HepG2 (cell line): Measurements from ENCODE around the gene VPS13D. TPM values are rescaled to one million over a fixed set of nuclear protein-coding genes. Genes with fewer than 3 reads are reported as not detected.
A peak's percentile ranks its signal among the peaks of the same experiment; 100 is the strongest.

Source experiments
- CEBPG ChIP-seq: IDR thresholded peaks from 2 replicates; pipeline ENCODE4 v1.6.1; 2016
- DR1 ChIP-seq: sonication (generic); formaldehyde crosslinking; IDR thresholded peaks from 2 replicates; pipeline ENCODE4 v1.8.0; 2021; ENCODE audit warnings: mild to moderate bottlenecking, missing genetic modification reagents, inconsistent platforms
- HCFC1 ChIP-seq: fragments of 150-350 bp; IDR thresholded peaks from 2 replicates; pipeline ENCODE4 v1.6.1; 2014; ENCODE audit warnings: low read depth, low read length
- HNF4A ChIP-seq: sonication (generic); formaldehyde crosslinking; IDR thresholded peaks from 2 replicates; pipeline ENCODE4 v1.4.0; 2020; ENCODE audit warnings: missing genetic modification reagents
- HNRNPK ChIP-seq: fragments of 200-400 bp; formaldehyde crosslinking; IDR thresholded peaks from 2 replicates; pipeline ENCODE4 v1.6.1; 2018; ENCODE audit warnings: low read length, low read depth, moderate library complexity, mild to moderate bottlenecking; ENCODE audit not compliant: poor library complexity, severe bottlenecking
- KLF12 ChIP-seq: sonication (generic); formaldehyde crosslinking; IDR thresholded peaks from 2 replicates; pipeline ENCODE4 v1.4.0; 2020; ENCODE audit warnings: missing genetic modification reagents, borderline replicate concordance
- MED1 ChIP-seq: sonication (generic); formaldehyde crosslinking; IDR thresholded peaks from 2 replicates; pipeline ENCODE4 v1.4.0; 2020; ENCODE audit warnings: missing genetic modification reagents
- NCOA2 ChIP-seq: sonication (generic); formaldehyde crosslinking; IDR thresholded peaks from 2 replicates; pipeline ENCODE4 v1.8.0; 2022; ENCODE audit warnings: inconsistent platforms
- POLR2G ChIP-seq: fragments of 200-400 bp; formaldehyde crosslinking; IDR thresholded peaks from 2 replicates; pipeline ENCODE4 v1.6.1; 2018; ENCODE audit warnings: mild to moderate bottlenecking, low read depth, low read length, moderate library complexity
- SOX5 ChIP-seq: IDR thresholded peaks from 2 replicates; pipeline ENCODE4 v1.6.1; 2016; ENCODE audit warnings: borderline replicate concordance
- TCF7 ChIP-seq: sonication (generic); IDR thresholded peaks from 2 replicates; pipeline ENCODE4 v1.6.1; 2016; ENCODE audit warnings: antibody characterized with exemption, low read depth
- TRIM24 ChIP-seq: sonication (generic); formaldehyde crosslinking; IDR thresholded peaks from 2 replicates; pipeline ENCODE4 v1.8.0; 2022; ENCODE audit warnings: mild to moderate bottlenecking, missing genetic modification reagents
- ZBTB39 ChIP-seq: sonication (generic); formaldehyde crosslinking; IDR thresholded peaks from 2 replicates; pipeline ENCODE4 v1.5.0; 2020; ENCODE audit warnings: missing genetic modification reagents
- ZHX1 ChIP-seq: sonication (generic); formaldehyde crosslinking; IDR thresholded peaks from 2 replicates; pipeline ENCODE4 v1.8.1; 2022; ENCODE audit warnings: low read depth, mild to moderate bottlenecking, missing genetic modification reagents
- ZNF17 ChIP-seq: sonication (generic); formaldehyde crosslinking; IDR thresholded peaks from 2 replicates; pipeline ENCODE4 v1.5.0; 2020; ENCODE audit warnings: mild to moderate bottlenecking, missing genetic modification reagents
- ZNF232 ChIP-seq: sonication (generic); formaldehyde crosslinking; IDR thresholded peaks from 2 replicates; pipeline ENCODE4 v1.4.0; 2020; ENCODE audit warnings: missing genetic modification reagents, borderline replicate concordance
- ZNF343 ChIP-seq: sonication (generic); formaldehyde crosslinking; IDR thresholded peaks from 2 replicates; pipeline ENCODE4 v1.4.0; 2020; ENCODE audit warnings: mild to moderate bottlenecking, missing genetic modification reagents
- ZNF629 ChIP-seq: sonication (generic); formaldehyde crosslinking; conservative IDR thresholded peaks from 2 replicates; pipeline ENCODE4 v1.5.0; 2020; ENCODE audit warnings: missing genetic modification reagents
- ZNF737 ChIP-seq: sonication (generic); formaldehyde crosslinking; IDR thresholded peaks from 2 replicates; pipeline ENCODE4 v1.5.0; 2020; ENCODE audit warnings: missing genetic modification reagents, mild to moderate bottlenecking, borderline replicate concordance
- ZNF75D ChIP-seq: sonication (generic); formaldehyde crosslinking; IDR thresholded peaks from 2 replicates; pipeline ENCODE4 v1.8.1; 2023; ENCODE audit warnings: missing genetic modification reagents, mild to moderate bottlenecking, borderline replicate concordance
- polyA plus RNA-seq, 8 experiments: library from polyadenylated mRNA; depleted of rRNA in 3 of 8; stranded (reverse) in 7 of 8; unstranded in 1 of 8; fragments of >200 nt; fragmentation: Illumina TruSeq in 4 of 8; extraction: Trizol in 4 of 8; gene quantifications; 2 replicates each; pipeline versions ENCODE4 v1.2.1 to v1.2.3, GENCODE V29; 2011 to 2016; ENCODE audit warnings: low read depth in 4 of 8, missing spikeins in 1 of 8, mixed read lengths in 1 of 8; ENCODE audit not compliant: insufficient read depth in 1 of 8
- total RNA-seq, 5 experiments: library from RNA; depleted of rRNA; stranded (reverse); fragments of >200 nt; fragmentation: Illumina TruSeq; extraction: Trizol; gene quantifications; 2 replicates each; pipeline ENCODE4 v1.2.3, GENCODE V29; 2016; ENCODE audit warnings: low read depth in 1 of 5
- TF ChIP-seq, protein P1 (sequence below): IDR thresholded peaks from 2 replicates; pipeline ENCODE4 v1.6.1; 2016; ENCODE audit warnings: low read depth, control low read depth
- TF ChIP-seq, protein P2 (sequence below): sonication (generic); formaldehyde crosslinking; IDR thresholded peaks from 2 replicates; pipeline ENCODE4 v1.4.0; 2020; ENCODE audit warnings: missing genetic modification reagents

Gene VPS13D
- total and polyA plus RNA-seq, 2 of the 13 experiments (the other 11 are each of a cell fraction or from before 2014, with no cell fraction given): 8.6 to 13.9 TPM

DNA sequence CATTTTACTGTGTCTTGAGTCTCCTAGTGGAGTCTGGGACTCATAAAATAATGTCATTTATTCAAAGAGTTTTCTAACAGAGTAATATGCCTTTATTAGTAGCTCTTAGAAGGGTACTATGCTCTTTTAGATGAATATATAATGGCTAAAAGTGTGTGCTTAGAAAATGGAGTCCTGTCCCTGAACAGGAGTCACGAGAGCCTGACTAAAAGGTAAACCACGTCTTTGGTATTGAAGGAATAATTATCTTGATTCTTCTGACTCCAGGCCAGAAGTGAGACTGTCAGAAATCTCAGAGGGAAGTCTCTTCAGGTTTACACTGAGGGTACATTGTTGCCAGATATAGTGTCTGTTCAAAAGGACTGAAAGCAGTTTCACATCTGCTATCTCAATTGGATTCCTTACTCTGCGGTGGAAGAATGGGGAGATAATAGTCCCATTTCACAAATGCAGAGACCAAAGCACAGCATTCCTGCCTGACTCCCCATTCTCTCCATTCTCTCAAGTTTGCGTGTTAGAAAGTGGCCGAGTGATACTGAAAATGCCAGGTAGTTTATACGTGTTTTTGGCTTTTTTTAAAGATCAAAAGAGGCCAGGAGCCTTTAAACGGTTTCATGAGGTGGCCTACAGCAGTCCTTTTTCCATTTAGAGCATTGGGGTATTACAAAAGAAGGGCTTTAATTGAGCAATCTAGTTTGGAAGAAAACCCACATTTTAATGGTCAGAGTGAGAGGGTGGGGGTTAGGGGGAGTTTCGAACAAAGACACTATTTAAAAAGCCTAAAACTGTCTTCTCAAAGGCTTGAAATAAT lies 176.6 kb downstream of the VPS13D start (continued):
- TF ChIP-seq, protein P1, sequence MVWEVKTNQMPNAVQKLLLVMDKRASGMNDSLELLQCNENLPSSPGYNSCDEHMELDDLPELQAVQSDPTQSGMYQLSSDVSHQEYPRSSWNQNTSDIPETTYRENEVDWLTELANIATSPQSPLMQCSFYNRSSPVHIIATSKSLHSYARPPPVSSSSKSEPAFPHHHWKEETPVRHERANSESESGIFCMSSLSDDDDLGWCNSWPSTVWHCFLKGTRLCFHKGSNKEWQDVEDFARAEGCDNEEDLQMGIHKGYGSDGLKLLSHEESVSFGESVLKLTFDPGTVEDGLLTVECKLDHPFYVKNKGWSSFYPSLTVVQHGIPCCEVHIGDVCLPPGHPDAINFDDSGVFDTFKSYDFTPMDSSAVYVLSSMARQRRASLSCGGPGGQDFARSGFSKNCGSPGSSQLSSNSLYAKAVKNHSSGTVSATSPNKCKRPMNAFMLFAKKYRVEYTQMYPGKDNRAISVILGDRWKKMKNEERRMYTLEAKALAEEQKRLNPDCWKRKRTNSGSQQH (CRISPR knock-in tag): no peak
- TF ChIP-seq POLR2G (peak; percentile 55), CEBPG (CRISPR knock-in tag) (peak; percentile 87), DR1 (CRISPR knock-in tag) (no peak), ZNF75D (no peak), HNRNPK (no peak), KLF12 (CRISPR knock-in tag) (no peak), SOX5 (CRISPR knock-in tag) (0 out of 2 replicates have a peak, but pooled peaks have one; percentile 50), NCOA2 (CRISPR knock-in tag) (peak; percentile 74), HCFC1 (no peak), ZNF737 (CRISPR knock-in tag) (no peak), TRIM24 (no peak), ZNF629 (CRISPR knock-in tag) (peak; percentile 78), ZHX1 (CRISPR knock-in tag) (no peak), HNF4A (CRISPR knock-in tag) (peak; percentile 11; the same call in 1 of the 2 replicates), ZNF17 (CRISPR knock-in tag) (no peak), ZBTB39 (CRISPR knock-in tag) (no peak), ZNF343 (CRISPR knock-in tag) (no peak), MED1 (CRISPR knock-in tag) (peak; percentile 57), TCF7 (peak; percentile 64), ZNF232 (CRISPR knock-in tag) (no peak)
- TF ChIP-seq, protein P2, sequence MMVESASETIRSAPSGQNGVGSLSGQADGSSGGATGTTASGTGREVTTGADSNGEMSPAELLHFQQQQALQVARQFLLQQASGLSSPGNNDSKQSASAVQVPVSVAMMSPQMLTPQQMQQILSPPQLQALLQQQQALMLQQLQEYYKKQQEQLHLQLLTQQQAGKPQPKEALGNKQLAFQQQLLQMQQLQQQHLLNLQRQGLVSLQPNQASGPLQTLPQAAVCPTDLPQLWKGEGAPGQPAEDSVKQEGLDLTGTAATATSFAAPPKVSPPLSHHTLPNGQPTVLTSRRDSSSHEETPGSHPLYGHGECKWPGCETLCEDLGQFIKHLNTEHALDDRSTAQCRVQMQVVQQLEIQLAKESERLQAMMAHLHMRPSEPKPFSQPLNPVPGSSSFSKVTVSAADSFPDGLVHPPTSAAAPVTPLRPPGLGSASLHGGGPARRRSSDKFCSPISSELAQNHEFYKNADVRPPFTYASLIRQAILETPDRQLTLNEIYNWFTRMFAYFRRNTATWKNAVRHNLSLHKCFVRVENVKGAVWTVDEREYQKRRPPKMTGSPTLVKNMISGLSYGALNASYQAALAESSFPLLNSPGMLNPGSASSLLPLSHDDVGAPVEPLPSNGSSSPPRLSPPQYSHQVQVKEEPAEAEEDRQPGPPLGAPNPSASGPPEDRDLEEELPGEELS (CRISPR knock-in tag): no peak; the same call in 1 of the 2 replicates
